HepG2 (cell line): Measurements from ENCODE around the gene RDH16. TPM values are rescaled to one million over a fixed set of nuclear protein-coding genes. Genes with fewer than 3 reads are reported as not detected.

Experiments used
- ATF7 ChIP-seq, 2 experiments: fragments of 450-650 bp in 1 of 2; sonication (generic) in 1 of 2; formaldehyde crosslinking in 1 of 2; IDR thresholded peaks; 2 replicates each; pipeline versions ENCODE4 v1.4.0 to v1.6.1; 2016 to 2020; ENCODE audit warnings: antibody characterized with exemption in 1 of 2, mild to moderate bottlenecking in 1 of 2, missing genetic modification reagents in 1 of 2
- HNF4A ChIP-seq: sonication (generic); formaldehyde crosslinking; IDR thresholded peaks from 2 replicates; pipeline ENCODE4 v1.4.0; 2020; ENCODE audit warnings: missing genetic modification reagents
- MEIS2 ChIP-seq: sonication (generic); formaldehyde crosslinking; IDR thresholded peaks from 2 replicates; pipeline ENCODE4 v1.9.0; 2021; ENCODE audit warnings: mild to moderate bottlenecking, missing genetic modification reagents
- PATZ1 ChIP-seq: sonication (generic); formaldehyde crosslinking; IDR thresholded peaks from 2 replicates; pipeline ENCODE4 v1.4.0; 2020; ENCODE audit warnings: missing genetic modification reagents
- PPARG ChIP-seq: conservative IDR thresholded peaks from 2 replicates; pipeline ENCODE4 v1.6.1; 2016; ENCODE audit warnings: missing biosample characterization, missing genetic modification reagents
- SIN3A ChIP-seq: IDR thresholded peaks from 2 replicates; pipeline ENCODE4 v1.6.1; 2011; ENCODE audit warnings: low read depth, mild to moderate bottlenecking, control low read depth, low read length, borderline replicate concordance
- TEAD3 ChIP-seq: optimal IDR thresholded peaks from 2 replicates; pipeline ENCODE3; 2016; ENCODE audit warnings: borderline replicate concordance
- TFAP4 ChIP-seq: sonication (generic); IDR thresholded peaks from 2 replicates; pipeline ENCODE4 v1.6.1; 2016; ENCODE audit warnings: low read depth, borderline replicate concordance
- ZBTB10 ChIP-seq: sonication (generic); formaldehyde crosslinking; IDR thresholded peaks from 2 replicates; pipeline ENCODE4 v1.4.0; 2020; ENCODE audit warnings: missing genetic modification reagents, borderline replicate concordance
- ZMYM2 ChIP-seq: sonication (generic); formaldehyde crosslinking; IDR thresholded peaks from 2 replicates; pipeline ENCODE4 v1.8.0; 2022; ENCODE audit warnings: mild to moderate bottlenecking, missing genetic modification reagents
- ZNF12 ChIP-seq: sonication (generic); formaldehyde crosslinking; IDR thresholded peaks from 2 replicates; pipeline ENCODE4 v1.5.0; 2020; ENCODE audit warnings: missing genetic modification reagents
- ZNF318 ChIP-seq: sonication (generic); formaldehyde crosslinking; IDR thresholded peaks from 2 replicates; pipeline ENCODE4 v1.4.0; 2020; ENCODE audit warnings: mild to moderate bottlenecking, missing genetic modification reagents
- ZNF772 ChIP-seq: sonication (generic); formaldehyde crosslinking; IDR thresholded peaks from 2 replicates; pipeline ENCODE4 v1.5.0; 2020; ENCODE audit warnings: mild to moderate bottlenecking, missing genetic modification reagents
- ZNF788 ChIP-seq: sonication (generic); formaldehyde crosslinking; IDR thresholded peaks from 2 replicates; pipeline ENCODE4 v1.5.0; 2020; ENCODE audit warnings: mild to moderate bottlenecking, missing genetic modification reagents, borderline replicate concordance
- polyA plus RNA-seq, 8 experiments: library from polyadenylated mRNA; depleted of rRNA in 3 of 8; stranded (reverse) in 7 of 8; unstranded in 1 of 8; fragments of >200 nt; fragmentation: Illumina TruSeq in 4 of 8; extraction: Trizol in 4 of 8; gene quantifications; 2 replicates each; pipeline versions ENCODE4 v1.2.1 to v1.2.3, GENCODE V29; 2011 to 2016; ENCODE audit warnings: low read depth in 4 of 8, missing spikeins in 1 of 8, mixed read lengths in 1 of 8; ENCODE audit not compliant: insufficient read depth in 1 of 8
- total RNA-seq, 5 experiments: library from RNA; depleted of rRNA; stranded (reverse); fragments of >200 nt; fragmentation: Illumina TruSeq; extraction: Trizol; gene quantifications; 2 replicates each; pipeline ENCODE4 v1.2.3, GENCODE V29; 2016; ENCODE audit warnings: low read depth in 1 of 5

RDH16 gene
- total and polyA plus RNA-seq, 2 of the 13 experiments (the other 11 are each of a cell fraction or from before 2014, with no cell fraction given): 0.05 to 0.13 TPM

- TF ChIP-seq ZBTB10 (CRISPR knock-in tag): peak; percentile 99
- peak; percentile 48; the same call in 1 of the 2 replicates for TF ChIP-seq ZNF12 (CRISPR knock-in tag)
- peak; percentile 68; the same call in 1 of the 2 replicates for TF ChIP-seq SIN3A
- 0 out of 2 replicates have a peak, but pooled peaks have one; percentile 64 for TF ChIP-seq ZMYM2
- TF ChIP-seq ZNF772 (CRISPR knock-in tag): peak; percentile 93
- TF ChIP-seq PATZ1 (CRISPR knock-in tag): peak; percentile 100
- TF ChIP-seq TFAP4: peak; percentile 86; the same call in 1 of the 2 replicates
- no peak for TF ChIP-seq ATF7 (IDR thresholded peaks at IDR 0.05)
- peak; percentile 43; the same call in 1 of the 2 replicates for TF ChIP-seq ATF7 (CRISPR knock-in tag; IDR thresholded peaks at IDR 0.05)
- TF ChIP-seq MEIS2 (CRISPR knock-in tag): peak; percentile 76; the same call in 1 of the 2 replicates
- TF ChIP-seq ZNF318 (CRISPR knock-in tag): peak; percentile 70; the same call in 1 of the 2 replicates
- peak; percentile 75; the same call in 1 of the 2 replicates for TF ChIP-seq ZNF788 (CRISPR knock-in tag)
- TF ChIP-seq HNF4A: peak; percentile 99
- TF ChIP-seq TEAD3: peak; percentile 81
- TF ChIP-seq PPARG: peak; percentile 84
Measured at GRCh38 chr12:56941299-56942017, 15.9 kb downstream of the RDH16 start (continued).
